ENCODE measurements around the gene CRYZ.
"Not testable (repeated sequence)": the region's sequence is repeated elsewhere in the genome, so short reads cannot be mapped to it uniquely, and the experiment has no call there.

The CRYZ gene

DNA sequence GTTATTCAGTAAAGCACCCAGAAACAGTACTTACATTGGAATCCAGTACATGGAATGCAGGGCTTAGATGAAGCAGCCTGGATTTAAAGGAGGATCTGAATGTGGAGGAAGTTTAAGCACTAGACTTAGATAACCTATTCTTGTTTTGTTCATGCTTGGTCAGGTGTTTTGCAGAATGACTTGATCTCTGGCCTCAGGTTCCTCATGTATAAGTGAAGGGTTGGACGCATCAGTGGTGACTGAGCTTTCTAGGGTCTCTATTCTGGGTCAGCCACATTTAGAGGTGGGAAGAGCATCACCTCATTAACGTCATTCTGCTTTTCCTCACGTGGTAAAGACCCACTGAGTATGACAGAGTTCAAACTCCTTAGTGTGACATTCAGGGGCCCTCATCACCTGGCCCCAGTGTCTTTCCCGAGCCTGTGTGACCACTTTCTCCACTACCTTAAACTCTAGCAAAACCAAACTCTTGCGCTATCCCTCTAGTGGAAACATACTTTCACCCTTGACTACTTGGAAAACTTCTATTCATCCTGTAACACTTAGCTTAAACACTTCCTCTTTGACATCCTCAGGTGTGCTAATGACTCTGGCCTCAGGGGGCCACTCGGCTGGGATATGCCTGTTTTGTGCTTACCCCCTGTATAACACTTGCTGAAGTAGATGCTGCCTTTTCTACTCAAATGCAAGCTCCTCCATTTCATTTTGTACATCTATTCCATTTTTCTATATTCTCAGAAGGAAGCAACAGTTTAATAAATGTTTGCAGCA is 58.4 kb downstream of the CRYZ start:
- H3K27ac ChIP-seq: no peak overlapping the region
- no peak overlapping the region for H3K4me3 ChIP-seq (IDR thresholded peaks at IDR 0.05; ENCODE audit: insufficient read depth, low read depth, low read length)
- TF ChIP-seq CTCF (conservative IDR thresholded peaks at IDR 0.05; ENCODE audit: low read depth, low read length): no peak
- H3K36me3 ChIP-seq (ENCODE audit: insufficient read depth): no peaks in the 10 kb centered on the region
- H4K20me1 ChIP-seq (ENCODE audit: insufficient read depth): no peaks in the 10 kb centered on the region
- no peak overlapping the region for H3K4me2 ChIP-seq
- H3K79me2 ChIP-seq (ENCODE audit: insufficient read depth, low read depth): no peaks in the 10 kb centered on the region
- H2AFZ ChIP-seq (ENCODE audit: low read depth): no peak overlapping the region
- H3K9ac ChIP-seq: no peak overlapping the region
- no peaks in the 10 kb centered on the region for H3K4me1 ChIP-seq (ENCODE audit: low read depth, poor library complexity, severe bottlenecking)
- no peaks in the 10 kb centered on the region for H3K27me3 ChIP-seq (ENCODE audit: insufficient read depth, low read depth)

- Histone ChIP-seq H3K4me2 (no peak within 1 kb of the TSS), H3K36me3 (ENCODE audit: insufficient read depth) (no peaks in the 10 kb centered on the region), H3K27me3 (ENCODE audit: insufficient read depth, low read depth) (no peaks in the 10 kb centered on the region), H2AFZ (ENCODE audit: low read depth) (no peak within 1 kb of the TSS), H3K4me3 (IDR thresholded peaks at IDR 0.05; ENCODE audit: insufficient read depth, low read depth, low read length) (no peak within 1 kb of the TSS), H3K4me1 (ENCODE audit: low read depth, poor library complexity, severe bottlenecking) (no peaks in the 10 kb centered on the region), H3K79me2 (ENCODE audit: insufficient read depth, low read depth) (no peaks in the 10 kb centered on the region), H3K27ac (no peak within 1 kb of the TSS), H4K20me1 (ENCODE audit: insufficient read depth) (no peaks in the 10 kb centered on the region), H3K9ac (no peak within 1 kb of the TSS)
- TF ChIP-seq CTCF (conservative IDR thresholded peaks at IDR 0.05; ENCODE audit: low read depth, low read length): no peak
These were observed 59.3 kb downstream of the CRYZ start, which contains the start of gene ERICH3 for GRCh38 chr1:74673351-74674111. ERICH3 (minus strand) TSS chr1:74673792; CDS start chr1:74673519, 273 bp downstream.

DNA sequence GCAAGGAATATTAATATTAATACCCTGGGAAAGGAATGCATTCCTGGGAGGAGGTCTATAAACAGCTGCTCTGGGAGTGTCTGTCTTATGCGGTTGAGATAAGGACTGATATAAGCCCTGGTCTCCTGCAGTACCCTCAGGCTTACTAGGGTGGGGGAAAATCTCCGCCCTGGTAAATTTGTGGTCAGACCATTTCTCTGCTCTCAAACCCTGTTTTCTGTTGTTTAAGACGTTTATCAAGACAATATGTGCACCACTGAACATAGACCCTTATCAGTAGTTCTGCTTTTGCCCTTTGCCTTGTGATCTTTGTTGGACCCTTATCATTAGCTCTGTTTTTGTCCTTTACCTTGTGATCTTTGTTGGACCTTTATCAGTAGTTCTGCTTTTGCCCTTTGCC is 62.0 kb downstream of the CRYZ start:
- H3K9ac ChIP-seq; H3K79me2 ChIP-seq (ENCODE audit: insufficient read depth, low read depth); H3K4me3 ChIP-seq (IDR thresholded peaks at IDR 0.05; ENCODE audit: insufficient read depth, low read depth, low read length); H4K20me1 ChIP-seq (ENCODE audit: insufficient read depth); H3K27me3 ChIP-seq (ENCODE audit: insufficient read depth, low read depth); H3K36me3 ChIP-seq (ENCODE audit: insufficient read depth); H3K4me1 ChIP-seq (ENCODE audit: low read depth, poor library complexity, severe bottlenecking); H3K27ac ChIP-seq; H3K4me2 ChIP-seq; H2AFZ ChIP-seq (ENCODE audit: low read depth): not testable (repeated sequence)

All from KMS-11 (cell line).